Choroid plexus epithelial cell (primary cell): ENCODE results near the gene POLE.

Experiments used
- DNase-seq: peaks from one replicate; pipeline ENCODE4 v3.0.0-alpha.2; 2010; ENCODE audit warnings: low read depth
- H3K4me3 ChIP-seq: 2 replicates; pipeline ENCODE4 v1.5.1; 2011; ENCODE audit warnings: low read depth, mild to moderate bottlenecking, control low read depth, low read length, moderate library complexity
- CTCF ChIP-seq: conservative IDR thresholded peaks from 2 replicates; pipeline ENCODE4 v1.5.1; 2011; ENCODE audit warnings: low read depth, mild to moderate bottlenecking, control low read depth, inconsistent platforms, low read length, moderate library complexity

Gene POLE

GRCh38 chr12:132661972-132662371 lies 25.2 kb downstream of the POLE start:
- TF ChIP-seq CTCF = no peak
- no peak overlapping the region for H3K4me3 ChIP-seq
- no peak for DNase-seq

- no peak for TF ChIP-seq CTCF
- no peak for DNase-seq
- H3K4me3 ChIP-seq = no peak overlapping the region
Measured at GRCh38 chr12:132660996-132661395, 26.1 kb downstream of the POLE start.

DNA sequence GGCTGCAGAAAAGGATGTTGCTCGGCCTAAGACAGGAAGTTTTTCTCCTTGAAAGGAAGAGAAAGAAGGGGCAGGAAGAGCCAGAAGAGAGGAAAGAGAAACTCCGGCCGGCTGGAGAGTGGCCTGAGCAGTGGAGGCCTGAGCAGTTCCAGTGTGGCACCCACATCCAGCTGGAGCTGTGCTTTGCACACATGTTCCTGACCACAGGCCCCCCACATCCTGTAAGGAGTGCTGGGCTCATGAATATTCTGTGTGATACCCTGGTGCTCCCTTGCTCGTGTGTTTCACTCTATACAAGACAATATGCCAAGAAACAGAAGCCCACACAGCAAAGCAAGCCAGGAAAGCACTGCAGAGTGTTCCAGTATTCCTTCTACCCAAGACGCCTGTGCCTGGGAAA lies 27.1 kb downstream of the POLE start:
- no peak for TF ChIP-seq CTCF
- DNase-seq = no peak
- no peak overlapping the region for H3K4me3 ChIP-seq

GRCh38 chr12:132659146-132659545 lies 28.0 kb downstream of the POLE start:
- no peak for TF ChIP-seq CTCF
- DNase-seq = no peak
- no peak overlapping the region for H3K4me3 ChIP-seq

DNA sequence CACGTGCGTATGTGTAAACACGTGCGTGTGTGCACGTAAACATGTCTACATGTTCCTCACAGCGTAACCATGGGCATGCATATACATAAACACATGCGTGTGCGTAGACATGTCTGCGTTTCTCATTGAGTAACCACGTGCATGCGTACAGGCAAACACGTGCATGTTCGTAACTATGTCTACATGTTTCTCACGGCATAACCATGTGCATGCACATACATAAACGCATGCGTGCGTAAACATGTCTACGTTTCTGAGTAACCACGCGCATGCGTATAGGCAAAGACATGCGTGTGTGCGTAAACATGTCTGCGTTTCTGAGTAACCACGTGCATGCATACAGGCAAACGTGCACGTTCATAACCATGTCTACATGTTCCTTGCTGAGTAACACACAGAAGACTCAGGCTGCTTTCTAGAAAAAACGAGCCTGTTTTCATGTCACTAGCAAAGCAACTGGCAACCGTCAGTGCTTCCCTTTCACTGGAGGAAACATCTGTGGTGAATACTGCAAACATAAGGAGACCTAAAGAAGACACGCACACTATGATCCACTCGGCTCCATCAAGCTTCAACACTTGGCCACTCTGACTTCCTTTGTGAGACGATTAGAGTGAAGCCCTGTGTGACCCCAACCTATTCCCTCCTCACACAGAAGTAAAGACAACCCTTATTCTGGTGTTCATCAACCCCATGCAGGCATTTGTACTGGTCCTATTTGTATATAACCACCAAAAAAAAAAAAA lies 28.8 kb downstream of the POLE start:
- H3K4me3 ChIP-seq = no peak overlapping the region
- no peak for TF ChIP-seq CTCF
- no peak for DNase-seq

DNA sequence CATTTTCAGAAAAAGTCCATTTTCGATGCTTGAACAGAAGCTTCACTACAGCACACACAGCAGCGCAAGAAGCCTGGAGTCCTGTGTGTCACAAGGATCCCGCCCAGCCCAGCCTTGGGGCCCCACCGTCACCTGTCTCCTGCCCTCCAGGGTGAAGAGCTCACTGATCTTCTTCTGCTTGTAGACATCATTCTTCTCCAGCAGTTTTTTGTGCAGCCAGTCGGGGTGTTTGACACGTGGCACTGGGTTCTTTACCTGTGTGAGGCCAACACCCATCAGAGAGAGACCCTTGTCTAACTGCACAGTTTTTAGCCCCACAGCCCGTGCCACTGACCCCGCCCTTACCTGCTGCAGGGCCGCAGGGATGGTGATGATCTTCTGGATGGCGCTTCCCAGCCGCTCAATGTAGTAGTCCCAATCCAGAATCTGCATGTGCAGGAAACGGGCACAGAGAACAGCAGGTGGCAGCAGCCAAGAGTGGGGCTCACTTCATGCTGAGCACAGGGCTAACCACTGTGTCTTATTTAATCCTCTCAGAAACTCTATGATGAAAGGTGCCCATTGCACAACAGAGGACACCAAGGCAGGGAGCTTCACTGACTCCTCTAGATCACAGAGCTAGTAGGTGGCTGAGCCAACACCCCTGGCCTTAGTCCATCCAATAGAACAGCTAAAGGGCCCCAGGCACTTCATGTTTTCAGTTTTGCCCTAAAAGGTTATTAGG lies 30.0 kb downstream of the POLE start:
- H3K4me3 ChIP-seq = no peak overlapping the region
- no peak for TF ChIP-seq CTCF
- no peak for DNase-seq
